Skeletal muscle tissue (tissue), 4 donors: ENCODE data around the gene TTC7B. TPM values are rescaled to one million over a fixed set of nuclear protein-coding genes. Genes with fewer than 3 reads are reported as not detected.

Experiments
- H3K27ac ChIP-seq: one replicate; pipeline ENCODE4 v1.7.0; 2013; ENCODE audit warnings: mild to moderate bottlenecking, low read depth, low read length, inconsistent platforms
- H3K27me3 ChIP-seq, 3 donors: one replicate each; pipeline ENCODE4 v1.7.0; 2013; ENCODE audit warnings: low read length in 3 of 3; ENCODE audit not compliant: control insufficient read depth in 3 of 3, insufficient read depth in 3 of 3
- H3K36me3 ChIP-seq, 3 donors: one replicate each; pipeline ENCODE4 v1.7.0; 2013; ENCODE audit warnings: low read length in 3 of 3; ENCODE audit not compliant: control insufficient read depth in 3 of 3, insufficient read depth in 3 of 3
- H3K4me1 ChIP-seq, 3 donors: one replicate each; pipeline ENCODE4 v1.7.0; 2013; ENCODE audit warnings: low read length in 3 of 3, mild to moderate bottlenecking in 3 of 3; ENCODE audit not compliant: control insufficient read depth in 3 of 3, insufficient read depth in 3 of 3
- H3K4me3 ChIP-seq, 3 donors: one replicate each; pipeline ENCODE4 v1.7.0; 2013; ENCODE audit warnings: low read length in 3 of 3
- H3K9ac ChIP-seq, 3 donors: one replicate each; pipeline ENCODE4 v1.7.0; 2013; ENCODE audit warnings: low read length in 3 of 3, mild to moderate bottlenecking in 3 of 3, moderate library complexity in 2 of 3, low read depth in 1 of 3
- H3K9me3 ChIP-seq, 3 donors: one replicate each; pipeline ENCODE4 v1.7.0; 2013; ENCODE audit warnings: low read length in 3 of 3; ENCODE audit not compliant: control insufficient read depth in 3 of 3
- total RNA-seq: library from RNA; depleted of rRNA; stranded (reverse); fragments of >200 nt; gene quantifications from one replicate; pipeline ENCODE4 v1.2.3, GENCODE V29; 2014
- donor health status: Osteomylitis.

TTC7B gene
- total RNA-seq, 1 donor from 2014 or later = 5.7 TPM

DNA sequence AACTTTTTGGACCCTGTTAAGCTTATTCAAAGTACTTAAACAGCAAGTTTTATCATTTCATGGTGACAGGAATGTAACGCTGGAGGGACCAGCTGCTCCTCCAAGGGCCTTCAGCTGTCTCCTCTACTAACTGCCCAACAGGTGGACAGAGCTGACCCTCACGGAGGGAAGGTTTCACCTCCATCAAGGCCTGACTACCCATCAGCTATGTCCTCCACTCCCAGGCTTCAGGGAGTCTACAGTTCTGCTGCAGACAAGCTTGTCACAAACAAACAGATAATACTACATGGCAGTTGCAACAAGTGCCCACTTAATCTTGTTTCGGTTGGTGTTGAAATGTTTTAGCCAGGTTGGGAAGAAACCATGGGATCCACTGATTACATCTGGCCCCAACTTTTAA, 175.1 kb downstream of the TTC7B start:
- no peak overlapping the region for H3K9ac ChIP-seq
- H3K27ac ChIP-seq = no peak overlapping the region
- H3K27me3 ChIP-seq = no peaks in the 10 kb centered on the region
- peaks cover 23 to 39% (median 33%) of the 10 kb centered on the region in 3 donors for H3K4me1 ChIP-seq
- no peaks in the 10 kb centered on the region for H3K9me3 ChIP-seq
- H3K36me3 ChIP-seq = peaks cover 0 to 11% (median 0%) of the 10 kb centered on the region in 3 donors
- no peak overlapping the region for H3K4me3 ChIP-seq

DNA sequence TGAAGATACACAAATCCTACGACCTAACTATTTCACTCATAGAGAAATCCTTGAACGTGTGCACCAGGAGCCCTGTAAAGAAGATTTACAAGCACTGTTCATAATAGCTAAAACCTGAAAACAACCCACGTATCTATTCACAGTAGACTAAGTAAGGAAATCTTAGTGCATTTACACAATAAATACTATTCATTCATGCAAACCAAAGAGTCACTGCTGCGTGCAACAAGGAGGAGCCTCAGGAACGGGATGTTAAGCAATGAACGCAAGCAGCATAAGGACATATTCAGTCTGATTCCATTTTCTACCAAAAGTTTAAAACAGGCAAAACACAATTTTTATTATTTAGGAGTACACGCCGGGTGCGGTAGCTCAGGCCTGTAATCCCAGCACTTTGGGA, 176.6 kb downstream of the TTC7B start:
- H3K4me1 ChIP-seq = peaks cover 8 to 24% (median 17%) of the 10 kb centered on the region in 3 donors
- H3K4me3 ChIP-seq = no peak overlapping the region
- H3K9ac ChIP-seq = no peak overlapping the region
- no peaks in the 10 kb centered on the region for H3K27me3 ChIP-seq
- peaks cover 0 to 6% (median 0%) of the 10 kb centered on the region in 3 donors for H3K36me3 ChIP-seq
- no peak overlapping the region for H3K27ac ChIP-seq
- H3K9me3 ChIP-seq = no peaks in the 10 kb centered on the region

DNA sequence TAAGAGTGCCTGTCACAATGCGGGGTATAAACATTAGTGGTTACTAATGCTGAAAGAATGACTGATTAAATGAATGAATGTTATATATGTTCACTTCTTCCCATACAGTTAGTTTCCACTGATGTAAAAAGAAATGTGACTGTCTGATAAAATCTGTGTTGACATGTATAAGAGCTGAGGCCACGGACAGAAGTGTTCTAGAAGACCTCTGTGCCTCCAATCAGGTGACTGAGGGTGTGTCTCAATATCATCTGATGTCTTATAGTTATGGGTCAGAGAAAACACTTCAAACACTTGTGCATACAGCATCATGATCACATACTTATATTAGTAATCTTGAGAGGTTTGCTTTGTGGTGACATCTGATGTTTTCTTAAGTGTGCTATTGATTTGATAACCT, 183.4 kb downstream of the TTC7B start:
- no peak overlapping the region for H3K4me3 ChIP-seq
- no peaks in the 10 kb centered on the region for H3K36me3 ChIP-seq
- H3K9ac ChIP-seq = no peak overlapping the region
- H3K4me1 ChIP-seq = peaks cover 22 to 26% (median 23%) of the 10 kb centered on the region in 3 donors
- no peaks in the 10 kb centered on the region for H3K9me3 ChIP-seq
- H3K27me3 ChIP-seq = no peaks in the 10 kb centered on the region
- no peak overlapping the region for H3K27ac ChIP-seq

DNA sequence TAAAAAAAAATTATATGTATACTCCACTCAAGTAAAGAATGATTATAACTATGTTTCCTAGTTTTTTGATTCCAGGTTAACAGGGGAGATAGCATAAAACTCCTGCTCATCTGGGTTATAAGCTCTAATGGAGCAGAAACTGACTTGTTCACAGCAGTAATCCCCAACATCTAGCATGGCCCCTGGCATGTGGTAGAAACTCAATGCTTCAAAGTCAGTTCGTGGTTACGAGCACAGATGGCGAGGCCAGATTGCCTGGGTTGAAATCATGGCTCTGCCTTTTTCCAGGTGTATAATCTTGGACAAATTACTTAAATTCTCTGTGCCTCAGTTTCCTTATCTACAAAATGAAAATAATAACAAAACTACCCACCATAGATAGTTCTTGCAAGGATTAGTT, 183.8 kb downstream of the TTC7B start:
- no peak overlapping the region for H3K27ac ChIP-seq
- no peaks in the 10 kb centered on the region for H3K9me3 ChIP-seq
- peaks cover 26 to 30% (median 27%) of the 10 kb centered on the region in 3 donors for H3K4me1 ChIP-seq
- no peaks in the 10 kb centered on the region for H3K27me3 ChIP-seq
- no peak overlapping the region for H3K9ac ChIP-seq
- H3K36me3 ChIP-seq = no peaks in the 10 kb centered on the region
- no peak overlapping the region for H3K4me3 ChIP-seq

DNA sequence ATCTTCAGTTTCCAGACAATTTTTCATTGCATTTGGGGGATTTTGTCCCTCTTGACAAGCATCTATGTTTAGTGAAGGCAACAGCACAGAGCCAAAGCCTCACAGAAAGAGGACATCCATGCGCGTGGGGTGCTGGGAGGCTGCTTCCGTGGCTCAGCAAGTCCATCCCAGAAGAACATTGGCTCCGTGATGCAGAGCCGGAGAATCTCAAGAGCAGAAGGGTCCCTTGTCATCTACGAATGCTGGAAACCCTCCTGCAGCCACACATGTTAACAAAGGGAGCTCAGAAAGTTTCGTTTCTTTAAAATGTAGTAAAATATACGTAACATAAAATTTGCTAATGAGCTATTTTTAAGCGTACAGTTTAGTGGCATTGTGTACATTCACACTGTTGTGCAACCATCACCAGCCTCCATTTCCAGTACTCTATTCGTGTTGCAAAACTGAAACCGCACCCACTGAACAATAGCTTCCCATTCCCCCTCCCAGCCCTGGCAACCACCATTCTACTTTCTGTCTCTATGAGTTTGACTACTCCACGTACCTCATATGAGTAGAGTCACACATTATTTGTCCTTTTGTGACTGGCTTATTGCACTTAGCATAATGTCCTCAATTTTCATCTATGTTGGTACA, 185.9 kb downstream of the TTC7B start:
- no peaks in the 10 kb centered on the region for H3K27me3 ChIP-seq
- peak overlapping the region; percentile 94 for H3K27ac ChIP-seq
- H3K36me3 ChIP-seq = no peaks in the 10 kb centered on the region
- H3K4me3 ChIP-seq = no peak overlapping the region
- H3K9me3 ChIP-seq = no peaks in the 10 kb centered on the region
- H3K4me1 ChIP-seq = peaks cover 46 to 51% (median 48%) of the 10 kb centered on the region in 3 donors
- no peak overlapping the region for H3K9ac ChIP-seq

DNA sequence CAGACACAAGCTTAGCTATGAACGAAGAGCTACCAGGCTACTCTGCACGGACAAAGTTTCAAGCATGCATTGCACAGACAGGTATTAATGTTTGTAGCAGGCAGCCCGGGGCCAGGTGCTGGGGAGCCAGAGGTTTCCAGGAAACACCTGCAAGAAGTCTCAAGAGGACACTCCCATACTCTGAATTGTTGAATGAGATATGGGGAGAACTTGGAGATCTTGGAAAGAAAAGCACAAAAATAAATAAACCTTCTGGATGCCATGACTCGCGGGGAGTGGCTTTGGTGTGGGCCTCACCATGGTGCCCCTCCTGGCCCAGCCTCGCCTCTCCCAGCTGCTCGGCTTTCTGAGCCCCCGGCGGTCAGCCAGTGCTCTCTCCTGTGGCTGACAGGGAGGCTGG, 186.8 kb downstream of the TTC7B start:
- no peak overlapping the region for H3K4me3 ChIP-seq
- H3K9me3 ChIP-seq = no peaks in the 10 kb centered on the region
- H3K27ac ChIP-seq = peak overlapping the region; percentile 94
- H3K36me3 ChIP-seq = no peaks in the 10 kb centered on the region
- peaks cover 54 to 60% (median 56%) of the 10 kb centered on the region in 3 donors for H3K4me1 ChIP-seq
- no peak overlapping the region for H3K9ac ChIP-seq
- H3K27me3 ChIP-seq = no peaks in the 10 kb centered on the region

DNA sequence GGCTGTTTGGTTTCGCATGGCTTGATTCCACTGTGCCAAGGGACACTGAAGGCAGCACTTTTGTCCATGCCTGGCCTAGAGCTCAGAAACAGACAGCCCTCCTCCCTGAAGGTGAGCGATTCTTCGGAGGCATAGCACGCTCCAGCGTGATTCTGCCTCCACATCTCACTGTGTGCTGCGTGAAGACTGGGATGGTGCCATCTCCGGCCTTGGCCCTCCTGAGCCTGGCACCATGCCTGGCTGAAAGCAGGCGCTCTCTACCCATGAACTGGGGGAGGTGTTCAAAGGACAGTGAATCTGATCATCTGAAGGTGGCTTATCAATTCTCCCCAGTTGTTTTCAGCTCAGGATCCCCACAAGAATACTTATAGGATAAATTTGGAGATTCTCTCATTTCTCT, 187.4 kb downstream of the TTC7B start:
- Histone ChIP-seq H3K27me3 (no peaks in the 10 kb centered on the region), H3K9me3 (no peaks in the 10 kb centered on the region), H3K9ac (peak overlapping the region; percentile 34 to 64 (median 48)), H3K36me3 (no peaks in the 10 kb centered on the region), H3K27ac (peak overlapping the region; percentile 94), H3K4me3 (peak overlapping the region in 2 of 3 donors; percentile 2 to 36), H3K4me1 (peaks cover 58 to 66% (median 61%) of the 10 kb centered on the region in 3 donors)

DNA sequence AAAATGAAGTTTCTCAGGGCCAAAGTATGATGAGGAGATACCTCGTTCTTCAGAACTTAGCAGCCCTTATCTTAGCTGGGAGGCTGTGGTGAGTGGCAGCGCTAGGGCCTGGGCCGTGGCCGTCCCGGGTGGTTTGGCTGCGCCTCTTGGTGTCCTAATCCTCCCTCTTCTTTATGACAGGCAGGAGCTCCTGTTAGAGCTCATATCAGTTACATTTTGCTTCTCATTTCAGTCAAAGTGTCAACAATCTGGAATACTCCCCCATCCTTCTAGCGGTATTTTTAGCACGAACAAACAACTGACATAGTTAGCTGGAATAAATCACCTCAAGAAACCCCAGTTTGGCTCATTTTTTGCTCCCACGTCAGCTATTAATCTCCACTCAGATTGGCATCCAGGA, 188.8 kb downstream of the TTC7B start:
- Histone ChIP-seq H3K9ac (peak overlapping the region; percentile 34 to 64 (median 64)), H3K4me1 (peaks cover 61 to 78% (median 64%) of the 10 kb centered on the region in 3 donors), H3K36me3 (no peaks in the 10 kb centered on the region), H3K27me3 (no peaks in the 10 kb centered on the region), H3K27ac (peak overlapping the region; percentile 94), H3K9me3 (no peaks in the 10 kb centered on the region), H3K4me3 (peak overlapping the region in 1 of 3 donors; percentile 35)

DNA sequence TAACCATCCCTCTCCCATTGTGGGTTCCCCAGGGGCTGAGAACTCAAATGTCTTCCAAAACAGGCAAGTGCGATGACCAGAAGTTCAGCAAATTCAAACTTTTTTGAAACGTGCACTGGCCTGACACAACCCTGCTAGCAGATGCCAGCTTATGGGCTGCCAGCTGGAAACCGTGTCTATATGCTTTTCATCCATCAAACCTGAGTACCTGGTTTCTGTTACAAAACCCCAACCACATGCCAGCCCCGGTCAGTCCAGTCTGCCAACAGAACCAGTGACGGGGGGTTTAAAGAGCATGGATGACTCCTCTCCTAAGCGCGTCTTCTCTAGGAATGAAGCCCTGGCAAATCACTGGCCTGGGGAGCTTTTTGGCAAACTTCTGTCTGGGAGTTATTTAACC, 189.7 kb downstream of the TTC7B start:
- H3K4me3 ChIP-seq = no peak overlapping the region
- H3K27me3 ChIP-seq = no peaks in the 10 kb centered on the region
- peak overlapping the region; percentile 94 for H3K27ac ChIP-seq
- peaks cover 61 to 78% (median 64%) of the 10 kb centered on the region in 3 donors for H3K4me1 ChIP-seq
- H3K9ac ChIP-seq = peak overlapping the region; percentile 34 to 64 (median 52)
- no peaks in the 10 kb centered on the region for H3K36me3 ChIP-seq
- no peaks in the 10 kb centered on the region for H3K9me3 ChIP-seq

DNA sequence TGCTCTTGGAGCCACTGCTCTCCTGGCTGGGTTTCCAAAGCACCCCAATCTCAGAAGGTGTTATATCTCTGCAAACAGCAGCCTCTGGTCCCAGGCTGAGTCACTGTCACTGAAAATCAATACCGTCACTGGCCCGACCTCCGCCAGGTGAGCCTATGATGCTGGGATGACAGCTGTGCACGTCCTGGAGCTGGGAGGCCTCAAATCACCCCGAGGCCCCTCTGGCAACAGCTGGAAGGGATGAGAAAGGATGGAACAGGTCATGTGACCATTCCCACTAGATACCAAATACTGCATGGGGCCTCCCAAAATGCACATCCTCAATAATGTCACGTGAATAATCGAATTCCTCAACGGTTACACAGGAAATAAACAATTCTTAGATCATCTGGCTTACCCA, 190.8 kb downstream of the TTC7B start:
- no peaks in the 10 kb centered on the region for H3K9me3 ChIP-seq
- peaks cover 61 to 76% (median 64%) of the 10 kb centered on the region in 3 donors for H3K4me1 ChIP-seq
- peak overlapping the region; percentile 94 for H3K27ac ChIP-seq
- H3K36me3 ChIP-seq = peaks cover 0 to 2% (median 0%) of the 10 kb centered on the region in 3 donors
- H3K27me3 ChIP-seq = no peaks in the 10 kb centered on the region
- H3K4me3 ChIP-seq = no peak overlapping the region
- peak overlapping the region in 2 of 3 donors; percentile 35 to 76 for H3K9ac ChIP-seq
